ENCODE data around the gene PHACTR4. TPM values are rescaled to one million over a fixed set of nuclear protein-coding genes. Genes with fewer than 3 reads are reported as not detected.
A peak's percentile ranks its signal among the peaks of the same experiment; 100 is the strongest.

Gene PHACTR4
- total and polyA plus RNA-seq, 4 donors = 15.1 to 34.9 (median 20.6) TPM

- Histone ChIP-seq H3K4me3 (no peak overlapping the region), H3K36me3 (ENCODE audit: control insufficient read depth in 4 of 4, insufficient read depth in 4 of 4, low read length in 4 of 4) (peaks cover 14 to 23% (median 20%) of the 10 kb centered on the region in 4 donors), H3K27ac (ENCODE audit: low read depth in 1 of 2, low read length in 1 of 2) (no peak overlapping the region), H3K4me1 (ENCODE audit: control insufficient read depth in 5 of 5, insufficient read depth in 5 of 5, low read length in 5 of 5) (peaks cover 0 to 1% (median 0%) of the 10 kb centered on the region in 5 donors), H3K9ac (ENCODE audit: insufficient read depth in 1 of 2, low read length in 2 of 2) (no peak overlapping the region), H3K9me3 (ENCODE audit: control insufficient read depth in 4 of 4, insufficient read depth in 3 of 4, low read length in 3 of 4) (no peaks in the 10 kb centered on the region), H3K27me3 (ENCODE audit: control insufficient read depth in 3 of 3, insufficient read depth in 3 of 3, low read length in 2 of 3) (no peaks in the 10 kb centered on the region)
- TF ChIP-seq CTCF (IDR thresholded peaks at IDR 0.05; ENCODE audit: control extremely low read depth, extremely low read depth) = no peak
- DNase-seq (no peak), ATAC-seq (ENCODE audit: insufficient read depth, low FRiP score) (no peak)
- 95 to 100% methylated on average over 2 of the region's 2 CpGs for WGBS, 2 donors
These were observed 113.2 kb downstream of the PHACTR4 start for GRCh38 chr1:28482702-28483101.

- Histone ChIP-seq H3K4me1 (ENCODE audit: control insufficient read depth in 5 of 5, insufficient read depth in 5 of 5, low read length in 5 of 5) (no peaks in the 10 kb centered on the region), H3K27ac (ENCODE audit: low read depth in 1 of 2, low read length in 1 of 2) (no peak overlapping the region), H3K36me3 (ENCODE audit: control insufficient read depth in 4 of 4, insufficient read depth in 4 of 4, low read length in 4 of 4) (peaks cover 12 to 42% (median 26%) of the 10 kb centered on the region in 4 donors), H3K27me3 (ENCODE audit: control insufficient read depth in 3 of 3, insufficient read depth in 3 of 3, low read length in 2 of 3) (no peaks in the 10 kb centered on the region), H3K9me3 (ENCODE audit: control insufficient read depth in 4 of 4, insufficient read depth in 3 of 4, low read length in 3 of 4) (no peaks in the 10 kb centered on the region), H3K4me3 (no peak overlapping the region), H3K9ac (ENCODE audit: insufficient read depth in 1 of 2, low read length in 2 of 2) (peak overlapping the region in 1 of 2 donors; percentile 23)
- TF ChIP-seq CTCF (IDR thresholded peaks at IDR 0.05; ENCODE audit: control extremely low read depth, extremely low read depth) = no peak
- DNase-seq = no peak
- 56 to 77% methylated on average over 1 of the region's 1 CpG for WGBS, 2 donors
- no peak for ATAC-seq (ENCODE audit: insufficient read depth, low FRiP score)
These were observed 125.2 kb downstream of the PHACTR4 start for GRCh38 chr1:28494737-28495136.

GRCh38 chr1:28499553-28499952 lies 130.0 kb downstream of the PHACTR4 start:
- ATAC-seq (ENCODE audit: insufficient read depth, low FRiP score) (no peak), DNase-seq (no peak)
- H3K27me3 ChIP-seq (ENCODE audit: control insufficient read depth in 3 of 3, insufficient read depth in 3 of 3, low read length in 2 of 3) = no peaks in the 10 kb centered on the region
- TF ChIP-seq CTCF (IDR thresholded peaks at IDR 0.05; ENCODE audit: control extremely low read depth, extremely low read depth) = no peak
- H3K27ac ChIP-seq (ENCODE audit: low read depth in 1 of 2, low read length in 1 of 2) = no peak overlapping the region
- no peak overlapping the region for H3K4me3 ChIP-seq
- no peak overlapping the region for H3K9ac ChIP-seq (ENCODE audit: insufficient read depth in 1 of 2, low read length in 2 of 2)
- H3K36me3 ChIP-seq (ENCODE audit: control insufficient read depth in 4 of 4, insufficient read depth in 4 of 4, low read length in 4 of 4) = peaks cover 4 to 18% (median 10%) of the 10 kb centered on the region in 4 donors
- no peaks in the 10 kb centered on the region for H3K9me3 ChIP-seq (ENCODE audit: control insufficient read depth in 4 of 4, insufficient read depth in 3 of 4, low read length in 3 of 4)
- H3K4me1 ChIP-seq (ENCODE audit: control insufficient read depth in 5 of 5, insufficient read depth in 5 of 5, low read length in 5 of 5) = no peaks in the 10 kb centered on the region
- 91 to 96% methylated on average over 4 of the region's 4 CpGs for WGBS, 2 donors

GRCh38 chr1:28501925-28502324 lies 132.4 kb downstream of the PHACTR4 start:
- Histone ChIP-seq H3K4me1 (ENCODE audit: control insufficient read depth in 5 of 5, insufficient read depth in 5 of 5, low read length in 5 of 5) (peaks cover 0 to 3% (median 0%) of the 10 kb centered on the region in 5 donors), H3K27ac (ENCODE audit: low read depth in 1 of 2, low read length in 1 of 2) (no peak overlapping the region), H3K36me3 (ENCODE audit: control insufficient read depth in 4 of 4, insufficient read depth in 4 of 4, low read length in 4 of 4) (peaks cover 2 to 9% (median 4%) of the 10 kb centered on the region in 4 donors), H3K4me3 (no peak overlapping the region), H3K9ac (ENCODE audit: insufficient read depth in 1 of 2, low read length in 2 of 2) (no peak overlapping the region), H3K27me3 (ENCODE audit: control insufficient read depth in 3 of 3, insufficient read depth in 3 of 3, low read length in 2 of 3) (no peaks in the 10 kb centered on the region), H3K9me3 (ENCODE audit: control insufficient read depth in 4 of 4, insufficient read depth in 3 of 4, low read length in 3 of 4) (no peaks in the 10 kb centered on the region)
- DNase-seq = no peak
- no peak for ATAC-seq (ENCODE audit: insufficient read depth, low FRiP score)
- TF ChIP-seq CTCF (IDR thresholded peaks at IDR 0.05; ENCODE audit: control extremely low read depth, extremely low read depth) = no peak
- WGBS, 2 donors = 64 to 74% methylated on average over 4 of the region's 4 CpGs
